BLaER1 treated with 17β-estradiol and CSF1 and Interleukin-3, amounts not matched to agents 10 nM and 100 nM (cell line): ENCODE results near the gene GALNT14.

Experiments
- H3K27ac ChIP-seq, 11 experiments: shearing (Covaris generic); formaldehyde crosslinking; 2 replicates each; pipeline ENCODE4 v1.8.1; 2022
- H3K27me3 ChIP-seq, 11 experiments: shearing (Covaris generic); formaldehyde crosslinking; 2 replicates each; pipeline ENCODE4 v1.8.1; 2022
- H3K36me3 ChIP-seq, 11 experiments: shearing (Covaris generic); formaldehyde crosslinking; 2 replicates each; pipeline ENCODE4 v1.8.1; 2022
- H3K4me1 ChIP-seq, 10 experiments: shearing (Covaris generic); formaldehyde crosslinking; 2 replicates each; pipeline ENCODE4 v1.8.1; 2022
- H3K4me2 ChIP-seq, 11 experiments: shearing (Covaris generic); formaldehyde crosslinking; 2 replicates each; pipeline ENCODE4 v1.8.1; 2022
- H3K4me3 ChIP-seq, 10 experiments: shearing (Covaris generic); formaldehyde crosslinking; 2 replicates each; pipeline ENCODE4 v1.8.1; 2022
- H3K9ac ChIP-seq, 11 experiments: shearing (Covaris generic); formaldehyde crosslinking; 2 replicates each; pipeline ENCODE4 v1.8.1; 2022
- H3K9me3 ChIP-seq, 11 experiments: shearing (Covaris generic); formaldehyde crosslinking; replicated peaks in 1 of 11; 2 replicates each; pipeline ENCODE4 v1.8.1; 2022
- H4K20me1 ChIP-seq, 11 experiments: shearing (Covaris generic); formaldehyde crosslinking; 2 replicates each; pipeline ENCODE4 v1.8.1; 2022
- Cebpa-rat ChIP-seq, 11 experiments: shearing (Covaris generic); IDR thresholded peaks; 2 replicates each; pipeline ENCODE4 v1.8.1; 2022

Gene GALNT14

DNA sequence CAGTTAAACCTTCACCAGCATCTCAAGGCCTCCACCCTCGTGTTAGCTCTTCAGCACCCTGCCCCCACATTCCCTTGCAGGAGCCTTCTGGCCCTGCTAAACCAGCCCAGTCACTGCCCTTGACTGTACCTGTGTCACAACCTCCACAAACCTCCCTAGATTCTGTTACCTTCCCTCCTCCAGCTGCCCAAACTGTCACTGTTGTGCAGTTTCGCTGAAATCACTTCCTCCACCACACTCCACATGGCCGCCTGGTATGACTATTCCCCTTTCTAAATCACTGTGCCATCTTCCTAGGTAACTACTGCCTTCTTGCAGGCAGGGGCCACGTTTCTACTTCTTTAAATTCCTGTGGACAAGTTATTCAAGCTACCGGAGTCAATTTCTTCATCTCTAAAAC, 160.2 kb downstream of the GALNT14 start:
- Histone ChIP-seq H3K27ac (no peak overlapping the region), H3K27me3 (no peaks in the 10 kb centered on the region), H3K4me3 (no peak overlapping the region), H3K4me2 (no peak overlapping the region), H3K9ac (no peak overlapping the region), H3K36me3 (peaks cover 0 to 76% (median 40%) of the 10 kb centered on the region in 11 experiments; a peak in 17 of 22 replicates), H3K4me1 (peaks cover 0 to 30% (median 7%) of the 10 kb centered on the region in 10 experiments; a peak in 10 of 20 replicates), H3K9me3 (no peaks in the 10 kb centered on the region), H4K20me1 (peaks cover 0 to 56% (median 16%) of the 10 kb centered on the region in 11 experiments; a peak in 14 of 22 replicates)
- no peak for TF ChIP-seq Cebpa-rat (IDR thresholded peaks at IDR 0.05)

- Histone ChIP-seq H3K27ac (no peak overlapping the region), H3K9ac (no peak overlapping the region), H3K4me3 (no peak overlapping the region), H3K27me3 (no peaks in the 10 kb centered on the region), H3K9me3 (no peaks in the 10 kb centered on the region), H3K4me2 (no peak overlapping the region), H3K4me1 (peaks cover 0 to 29% (median 7%) of the 10 kb centered on the region in 10 experiments; a peak in 10 of 20 replicates), H3K36me3 (peaks cover 13 to 80% (median 47%) of the 10 kb centered on the region in 11 experiments; a peak in 21 of 22 replicates), H4K20me1 (peaks cover 0 to 53% (median 16%) of the 10 kb centered on the region in 11 experiments; a peak in 12 of 22 replicates)
- no peak for TF ChIP-seq Cebpa-rat (IDR thresholded peaks at IDR 0.05)
Measured at GRCh38 chr2:30975156-30975555, 163.1 kb downstream of the GALNT14 start.

DNA sequence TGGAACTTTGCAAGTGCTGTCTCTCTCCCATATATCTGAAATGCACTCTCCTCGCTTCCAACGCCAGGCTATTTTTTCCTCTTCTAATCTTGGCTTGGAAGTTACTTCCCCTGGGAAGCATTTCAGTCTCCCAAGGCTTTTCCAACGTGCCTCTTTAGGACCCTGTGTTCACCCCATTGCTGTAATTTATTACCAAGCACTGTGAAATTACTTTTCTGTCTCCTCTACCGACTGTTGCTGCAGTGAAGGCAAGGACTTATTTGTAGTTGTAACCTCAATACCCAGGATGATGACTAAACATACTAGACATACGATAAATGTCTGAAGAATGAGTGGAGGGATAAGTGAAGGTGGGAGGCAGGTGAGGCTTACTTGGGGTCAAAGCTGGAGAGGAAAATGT, 163.7 kb downstream of the GALNT14 start:
- H3K36me3 ChIP-seq: peaks cover 13 to 84% (median 53%) of the 10 kb centered on the region in 11 experiments; a peak in 21 of 22 replicates
- H3K4me2 ChIP-seq: no peak overlapping the region
- no peak overlapping the region for H3K9ac ChIP-seq
- no peak overlapping the region for H3K4me3 ChIP-seq
- H3K4me1 ChIP-seq: peaks cover 0 to 24% (median 7%) of the 10 kb centered on the region in 10 experiments; a peak in 12 of 20 replicates
- H3K27ac ChIP-seq: no peak overlapping the region
- H4K20me1 ChIP-seq: peaks cover 0 to 53% (median 16%) of the 10 kb centered on the region in 11 experiments; a peak in 13 of 22 replicates
- no peaks in the 10 kb centered on the region for H3K9me3 ChIP-seq
- TF ChIP-seq Cebpa-rat (IDR thresholded peaks at IDR 0.05): no peak
- no peaks in the 10 kb centered on the region for H3K27me3 ChIP-seq

DNA sequence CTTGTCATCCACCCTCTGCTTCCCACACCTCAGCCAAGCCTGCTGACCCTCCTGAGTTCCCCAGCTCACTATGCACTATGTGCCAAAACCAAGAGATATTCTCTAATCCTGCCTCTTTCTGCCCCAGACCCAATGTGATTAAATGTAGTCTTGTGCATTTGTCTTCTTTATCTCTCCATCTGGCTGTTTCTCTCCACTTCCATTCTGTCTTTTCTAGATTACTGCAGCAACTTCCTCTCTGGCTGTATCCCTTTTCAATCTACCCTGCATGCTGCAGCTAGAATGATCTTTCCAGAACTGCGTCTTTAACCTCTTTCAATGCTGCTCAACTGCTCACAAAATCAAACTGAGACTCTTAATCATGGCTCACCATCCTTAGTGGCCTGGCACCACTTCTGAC, 164.1 kb downstream of the GALNT14 start:
- H3K36me3 ChIP-seq: peaks cover 13 to 84% (median 55%) of the 10 kb centered on the region in 11 experiments; a peak in 21 of 22 replicates
- H3K27me3 ChIP-seq: no peaks in the 10 kb centered on the region
- H3K4me3 ChIP-seq: no peak overlapping the region
- H3K27ac ChIP-seq: no peak overlapping the region
- TF ChIP-seq Cebpa-rat (IDR thresholded peaks at IDR 0.05): no peak
- H3K9me3 ChIP-seq: no peaks in the 10 kb centered on the region
- no peak overlapping the region for H3K9ac ChIP-seq
- H3K4me1 ChIP-seq: peaks cover 0 to 25% (median 11%) of the 10 kb centered on the region in 10 experiments; a peak in 15 of 20 replicates
- peaks cover 0 to 57% (median 16%) of the 10 kb centered on the region in 11 experiments; a peak in 12 of 22 replicates for H4K20me1 ChIP-seq
- H3K4me2 ChIP-seq: no peak overlapping the region

DNA sequence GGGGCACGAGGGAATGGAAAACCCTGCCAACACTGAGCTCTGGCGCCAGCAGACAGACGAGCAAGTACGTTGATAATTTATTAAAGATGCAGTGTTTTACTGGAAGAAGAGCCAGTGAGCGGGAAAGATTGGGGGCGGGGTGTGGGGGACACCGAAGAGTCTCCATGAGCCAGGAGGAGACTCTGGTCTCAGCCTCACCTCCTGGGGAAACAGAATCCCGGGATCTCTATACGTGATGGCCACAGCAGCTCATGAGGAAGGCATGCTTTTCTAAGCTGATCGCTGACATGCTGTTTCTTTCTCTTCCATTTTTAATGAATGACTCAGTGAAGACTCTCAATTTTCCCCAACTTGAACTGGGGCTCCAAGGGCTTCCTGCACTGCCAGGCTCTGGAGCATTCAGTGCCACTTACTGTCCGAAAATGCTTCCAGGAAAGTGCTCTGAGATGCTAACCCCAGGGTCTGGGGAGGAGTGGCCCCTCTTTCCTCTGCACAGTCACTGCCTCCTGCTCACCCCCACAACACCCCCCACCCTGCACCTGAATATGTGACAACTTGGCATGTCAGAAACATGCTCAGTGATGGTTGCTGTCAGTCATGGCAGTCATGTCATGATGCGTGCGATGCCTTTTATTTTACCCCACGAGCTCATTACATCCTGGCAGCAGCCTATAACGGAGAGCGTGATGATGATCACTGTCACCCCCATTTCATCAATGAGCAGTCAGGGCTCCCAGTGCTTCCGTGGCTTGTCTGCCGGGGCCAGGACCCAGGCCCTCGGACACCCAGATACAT, 166.8 kb downstream of the GALNT14 start:
- Histone ChIP-seq H3K4me2 (no peak overlapping the region), H3K4me3 (no peak overlapping the region), H3K4me1 (peaks cover 0 to 21% (median 9%) of the 10 kb centered on the region in 10 experiments; a peak in 11 of 20 replicates), H3K36me3 (peaks cover 17 to 88% (median 57%) of the 10 kb centered on the region in 11 experiments), H3K27me3 (no peaks in the 10 kb centered on the region), H4K20me1 (peaks cover 0 to 64% (median 24%) of the 10 kb centered on the region in 11 experiments; a peak in 12 of 22 replicates), H3K9me3 (no peaks in the 10 kb centered on the region), H3K9ac (no peak overlapping the region), H3K27ac (no peak overlapping the region)
- no peak for TF ChIP-seq Cebpa-rat (IDR thresholded peaks at IDR 0.05)

DNA sequence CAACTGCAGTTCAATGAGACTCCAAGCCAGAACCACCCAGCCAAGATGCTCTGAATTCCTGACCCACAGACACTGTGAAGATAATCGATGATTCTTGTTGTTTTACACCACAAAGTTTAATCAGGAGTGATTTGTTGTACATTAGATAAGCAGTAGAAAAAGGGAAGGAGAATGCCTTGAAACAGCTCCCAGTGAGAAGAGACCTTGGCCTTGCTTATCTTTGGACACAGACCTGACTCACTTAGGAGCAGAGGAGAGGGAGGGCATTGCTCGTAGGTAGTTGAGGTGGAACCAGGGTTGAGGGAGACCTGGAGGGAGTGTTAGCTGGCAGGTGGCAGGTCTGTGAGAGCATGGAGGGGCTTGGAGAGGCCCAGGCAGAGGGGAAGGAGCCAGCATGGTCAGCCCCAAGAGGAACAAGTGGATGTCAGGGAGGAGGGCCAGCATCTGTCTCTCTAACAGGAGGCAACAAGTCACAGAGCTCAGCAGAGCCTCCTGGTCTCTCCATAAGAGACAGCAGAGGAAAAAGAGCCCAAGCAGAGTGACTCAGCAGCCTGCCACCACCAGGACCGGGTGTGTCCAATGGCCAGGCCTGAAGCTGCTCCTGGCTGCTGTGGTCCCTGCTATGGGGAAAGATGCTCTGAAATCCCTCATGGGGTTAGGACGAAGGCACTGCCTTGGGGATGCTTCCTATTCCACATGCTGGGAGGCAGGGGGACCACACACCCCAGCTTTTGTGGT, 169.4 kb downstream of the GALNT14 start:
- Histone ChIP-seq H4K20me1 (peaks cover 0 to 74% (median 24%) of the 10 kb centered on the region in 11 experiments; a peak in 11 of 22 replicates), H3K36me3 (peaks cover 41 to 98% (median 78%) of the 10 kb centered on the region in 11 experiments), H3K4me1 (peaks cover 0 to 41% (median 23%) of the 10 kb centered on the region in 10 experiments; a peak in 18 of 20 replicates), H3K27me3 (no peaks in the 10 kb centered on the region), H3K27ac (peak overlapping the region in 5 of 11 experiments; percentile 6 to 26 (median 17); a peak in 3 of 22 replicates), H3K9ac (no peak overlapping the region; a peak in 1 of 22 replicates), H3K4me2 (peak overlapping the region in 1 of 11 experiments; percentile 31; a peak in 3 of 22 replicates), H3K4me3 (no peak overlapping the region), H3K9me3 (no peaks in the 10 kb centered on the region)
- TF ChIP-seq Cebpa-rat (IDR thresholded peaks at IDR 0.05): no peak

DNA sequence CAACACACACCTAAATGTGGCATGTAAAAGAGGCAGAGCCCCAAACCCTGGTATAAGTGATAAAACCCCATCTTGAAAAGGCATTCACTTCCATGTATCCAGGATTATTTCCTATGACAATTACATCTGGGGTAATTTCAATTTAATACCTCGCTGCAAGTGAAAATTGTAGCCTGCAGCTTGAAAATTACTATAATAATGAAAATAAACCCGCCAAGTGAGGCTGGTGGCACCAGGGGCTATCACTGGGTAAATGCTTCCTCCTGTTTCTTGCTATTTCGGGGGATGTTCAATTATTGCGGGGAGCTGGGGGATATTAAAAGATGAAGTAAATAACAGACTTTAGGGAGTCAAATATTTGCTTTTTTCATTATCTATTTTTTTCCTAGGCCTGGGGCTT, 171.5 kb downstream of the GALNT14 start:
- Histone ChIP-seq H3K27me3 (no peaks in the 10 kb centered on the region), H4K20me1 (peaks cover 0 to 59% (median 16%) of the 10 kb centered on the region in 11 experiments; a peak in 11 of 22 replicates), H3K9ac (no peak overlapping the region), H3K36me3 (peaks cover 51 to 99% (median 82%) of the 10 kb centered on the region in 11 experiments), H3K4me3 (no peak overlapping the region), H3K9me3 (no peaks in the 10 kb centered on the region), H3K4me2 (no peak overlapping the region), H3K4me1 (peaks cover 0 to 62% (median 43%) of the 10 kb centered on the region in 10 experiments; a peak in 18 of 20 replicates), H3K27ac (no peak overlapping the region)
- no peak for TF ChIP-seq Cebpa-rat (IDR thresholded peaks at IDR 0.05)

GRCh38 chr2:30965022-30965531, 173.2 kb downstream of the GALNT14 start:
- no peaks in the 10 kb centered on the region for H3K9me3 ChIP-seq
- TF ChIP-seq Cebpa-rat (IDR thresholded peaks at IDR 0.05): no peak

More at GRCh38 chr2:30965022-30965531, 173.2 kb downstream of the GALNT14 start:
- Histone ChIP-seq H3K4me2 (peak overlapping the region in 8 of 11 experiments; percentile 33 to 82 (median 71); a peak in 16 of 22 replicates), H4K20me1 (peaks cover 0 to 61% (median 11%) of the 10 kb centered on the region in 11 experiments; a peak in 12 of 22 replicates), H3K4me1 (peaks cover 0 to 79% (median 58%) of the 10 kb centered on the region in 10 experiments; a peak in 18 of 20 replicates), H3K27ac (peak overlapping the region in 4 of 11 experiments; percentile 45 to 65 (median 60); a peak in 7 of 22 replicates), H3K27me3 (no peaks in the 10 kb centered on the region), H3K9ac (no peak overlapping the region), H3K4me3 (no peak overlapping the region), H3K36me3 (peaks cover 40 to 99% (median 74%) of the 10 kb centered on the region in 11 experiments)
